CD1c-positive myeloid dendritic cell (primary cell): ENCODE measurements around the gene SELPLG.
"Not testable (repeated sequence)": the region's sequence is repeated elsewhere in the genome, so short reads cannot be mapped to it uniquely, and the experiment has no call there.

Experiments used
- DNase-seq: peaks from one replicate; pipeline ENCODE4 v3.0.0-alpha.2; 2016; ENCODE audit errors: extremely low spot score

Gene SELPLG

DNA sequence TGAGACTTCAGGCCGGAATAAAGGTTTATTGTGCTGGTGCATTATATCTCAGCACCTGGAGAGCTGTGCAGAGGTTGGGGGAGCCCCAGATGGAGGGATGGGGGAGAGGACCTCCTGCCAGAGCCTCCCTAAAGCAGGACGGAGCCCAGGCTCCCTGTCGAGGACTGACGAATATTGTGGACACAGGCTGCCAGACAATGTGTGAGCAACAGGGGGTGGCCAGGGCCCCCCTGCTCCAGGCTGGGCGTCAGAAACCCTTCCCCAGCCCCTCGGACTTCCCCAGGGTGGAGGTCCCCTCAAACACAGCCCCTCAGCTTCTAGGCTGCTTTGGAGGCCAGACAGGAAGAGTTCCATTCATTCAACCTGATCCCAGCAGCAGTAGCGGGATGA, 43.9 kb downstream of the SELPLG start:
- no peak for DNase-seq

DNA sequence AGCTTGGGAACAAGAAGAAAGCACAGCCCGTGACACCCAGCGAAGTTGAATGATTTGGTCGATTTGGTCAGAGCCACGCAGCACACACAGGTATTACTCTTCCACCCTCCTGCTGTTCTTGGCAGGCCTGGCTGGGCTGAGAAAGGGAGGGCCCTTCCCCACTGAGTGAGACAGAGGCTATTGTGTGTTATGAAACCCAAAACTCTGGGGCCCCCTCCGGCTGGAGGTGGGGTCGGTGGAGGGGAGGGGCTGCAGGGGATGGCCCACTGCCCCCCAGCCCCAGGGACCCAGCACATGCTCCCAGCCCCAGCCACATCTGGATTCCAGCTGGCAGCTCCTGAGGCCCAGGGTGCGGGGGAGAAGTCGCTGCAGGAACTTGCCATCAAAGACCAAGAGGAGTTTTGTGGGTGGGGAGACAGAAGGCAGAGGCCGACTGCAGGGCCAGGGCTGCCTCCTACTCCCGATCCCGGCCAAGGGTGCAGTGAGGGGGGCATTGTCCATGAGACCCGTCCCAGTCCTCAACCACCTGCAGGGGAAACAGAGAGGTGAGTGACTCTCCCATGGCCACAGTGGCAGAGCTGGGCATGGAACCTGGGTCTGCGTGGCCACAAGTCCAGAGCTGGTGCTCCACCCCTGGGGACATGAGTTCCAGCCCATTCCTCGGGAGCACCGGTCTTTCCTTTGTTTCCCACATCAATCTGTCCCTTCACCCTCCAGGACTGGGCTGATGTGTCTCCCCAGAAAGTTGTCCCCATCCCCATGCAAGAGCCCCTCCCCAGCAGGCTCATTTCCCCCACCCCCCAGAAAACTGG, 44.5 kb downstream of the SELPLG start:
- DNase-seq: no peak

- DNase-seq: no peak
These were observed 45.9 kb downstream of the SELPLG start for GRCh38 chr12:108587826-108588225.

DNA sequence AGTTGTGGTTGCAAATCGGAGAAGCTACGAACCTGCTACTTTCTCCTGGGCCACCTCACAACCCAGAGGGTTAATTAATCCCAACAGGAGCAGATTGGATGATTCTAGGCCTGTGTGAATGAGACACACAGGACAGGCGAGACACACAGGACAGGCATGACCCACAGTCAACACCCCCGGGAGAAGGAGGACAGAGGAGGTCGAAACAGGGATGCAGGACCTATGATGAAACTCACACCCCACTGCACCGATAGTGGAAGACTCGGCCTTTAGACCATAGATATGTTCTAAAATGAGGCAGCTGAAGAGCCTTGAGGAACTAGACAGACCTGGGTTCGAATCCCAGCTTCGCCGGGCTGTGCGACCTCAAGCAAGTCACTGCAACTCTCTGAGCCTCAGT, 47.4 kb downstream of the SELPLG start:
- no peak for DNase-seq

DNA sequence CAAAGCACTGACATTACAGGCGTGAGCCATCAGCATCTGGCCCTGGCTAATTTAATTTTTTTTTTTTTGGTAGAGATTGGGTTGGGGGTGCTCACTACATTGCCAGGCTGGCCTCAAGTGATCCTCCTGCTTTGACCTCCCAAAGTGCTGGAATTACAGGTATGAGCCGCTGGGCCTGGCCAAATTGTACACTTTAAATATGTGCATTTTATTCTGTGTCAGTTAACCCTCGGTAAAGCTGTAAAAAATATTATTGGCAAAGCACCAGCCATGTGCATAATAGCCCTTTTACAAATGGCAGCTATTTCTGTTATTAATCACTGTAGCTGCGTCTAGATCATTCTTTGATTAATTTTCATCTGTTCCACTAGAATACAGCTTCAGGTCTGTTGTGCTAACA, 47.8 kb downstream of the SELPLG start:
- DNase-seq: no peak

GRCh38 chr12:108584456-108585065, 49.1 kb downstream of the SELPLG start:
- no peak for DNase-seq

DNA sequence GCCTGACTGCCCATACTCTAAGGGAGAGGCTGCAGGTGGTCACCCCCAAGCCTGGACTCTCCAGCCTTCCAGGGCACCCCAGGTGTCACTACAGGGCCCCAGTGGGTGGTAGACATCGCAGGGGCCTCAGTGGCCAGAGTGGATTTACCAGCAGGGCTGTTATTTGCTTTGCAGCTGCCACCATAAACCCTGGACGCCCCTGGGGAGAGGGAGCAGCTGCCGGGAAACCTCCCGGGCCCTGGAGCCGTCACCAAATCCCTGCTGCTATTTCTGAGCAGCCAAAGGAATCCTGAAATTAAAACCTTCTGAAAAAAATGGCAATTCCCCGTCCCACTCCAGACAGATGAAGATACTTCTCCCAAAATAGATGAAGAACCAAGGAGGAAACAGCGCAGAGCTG, 49.7 kb downstream of the SELPLG start:
- no peak for DNase-seq

GRCh38 chr12:108582978-108583770, 50.5 kb downstream of the SELPLG start:
- no peak for DNase-seq

DNA sequence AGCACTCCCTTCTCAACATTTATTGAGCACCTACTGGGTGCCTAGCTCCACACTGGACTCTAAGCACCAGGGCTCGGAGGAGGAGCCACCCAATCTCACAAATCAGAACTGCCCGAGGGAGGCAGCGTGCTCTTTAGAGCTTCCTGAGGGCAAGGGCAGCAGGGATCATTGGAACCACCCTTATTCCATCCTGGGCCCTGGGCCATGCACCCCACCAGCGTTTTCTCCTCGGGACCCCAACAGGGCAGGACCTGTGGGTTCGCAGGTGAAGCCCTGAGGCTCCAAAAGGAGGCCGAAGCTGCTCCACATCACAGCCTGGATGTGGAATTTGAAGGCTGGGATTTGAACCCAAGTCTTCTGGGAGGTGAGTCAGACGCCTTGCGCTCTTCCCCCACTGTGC, 51.2 kb downstream of the SELPLG start:
- DNase-seq: no peak

DNA sequence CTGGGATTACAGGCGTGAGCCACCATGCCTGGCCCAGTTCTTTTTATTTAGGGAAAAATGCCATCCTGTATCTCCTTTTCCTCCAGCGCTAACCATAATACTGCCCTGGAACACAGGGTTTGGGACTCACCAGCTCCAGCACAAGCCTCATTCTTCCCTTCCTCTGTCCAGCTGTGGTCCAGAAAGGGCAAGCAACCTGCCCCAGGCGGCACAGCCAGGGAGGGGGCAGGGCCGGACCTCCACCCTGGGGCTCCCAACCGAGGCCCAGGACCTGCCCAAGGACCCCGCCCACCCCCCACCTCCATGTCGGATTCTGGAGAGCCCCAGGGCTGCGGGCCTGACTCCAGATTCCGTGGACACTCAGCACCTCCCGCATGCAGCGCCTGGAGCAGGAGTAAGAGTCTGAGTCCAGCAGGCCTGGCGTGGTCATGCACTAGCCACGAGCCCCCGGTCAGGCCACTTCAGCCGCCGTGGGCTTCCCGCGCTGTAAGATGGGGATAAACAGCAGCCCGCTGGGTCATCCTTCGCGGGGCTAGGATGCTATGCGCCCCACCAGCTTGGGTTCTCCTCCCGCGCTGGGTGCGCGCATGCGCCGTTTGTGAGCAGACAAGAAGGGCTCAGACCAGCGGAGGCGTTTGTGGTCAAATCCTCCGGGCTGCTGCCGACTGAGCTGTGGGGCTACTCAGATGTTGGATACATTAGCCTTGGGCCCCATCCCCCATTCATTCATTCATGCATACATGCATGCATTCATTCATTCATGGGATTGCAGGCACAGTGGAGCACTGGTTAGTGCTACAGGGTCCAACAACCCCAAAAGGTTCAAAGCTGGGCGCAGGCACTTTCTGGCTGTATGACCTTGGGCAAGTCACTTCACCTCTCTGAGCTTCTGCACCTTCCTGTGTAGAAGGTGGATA, 52.1 kb downstream of the SELPLG start:
- no peak for DNase-seq

DNA sequence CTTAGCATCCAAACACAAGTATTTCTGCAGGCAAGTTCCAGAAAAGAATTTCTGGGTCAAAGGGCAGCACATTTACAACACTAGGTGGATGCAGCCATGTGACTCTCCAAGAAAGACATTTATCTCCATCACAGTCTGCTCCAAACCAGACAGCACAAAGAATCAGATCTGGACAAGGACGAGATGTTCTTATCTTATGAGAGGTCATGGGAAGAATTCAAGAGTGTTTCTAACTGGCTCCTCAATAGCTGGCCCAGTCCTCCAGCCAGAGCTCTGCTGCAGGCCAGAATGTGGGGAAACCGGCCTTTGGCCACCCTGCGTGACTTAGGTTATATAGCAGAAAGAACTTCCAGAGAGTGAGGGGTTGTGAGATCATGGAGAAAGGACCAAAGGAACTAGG, 53.2 kb downstream of the SELPLG start:
- no peak for DNase-seq

- no peak for DNase-seq
These were observed 54.9 kb downstream of the SELPLG start for GRCh38 chr12:108578813-108579212.

GRCh38 chr12:108578264-108578663, 55.4 kb downstream of the SELPLG start:
- no peak for DNase-seq

DNA sequence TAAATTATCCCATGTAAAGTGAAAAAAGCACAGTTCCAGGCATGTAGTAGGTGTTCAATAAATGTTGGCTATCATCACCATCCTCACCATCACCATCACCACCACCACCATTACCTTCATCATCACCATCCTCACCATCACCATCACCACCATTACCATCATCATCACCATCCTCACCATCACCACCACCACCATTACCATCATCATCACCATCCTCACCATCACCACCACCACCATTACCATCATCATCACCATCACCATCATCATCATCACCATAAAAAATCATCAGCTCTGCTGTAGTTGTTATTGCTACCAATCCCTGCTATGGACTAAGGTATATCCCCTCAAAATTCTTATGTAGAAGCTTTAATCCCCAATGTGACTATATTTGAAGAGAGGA, 56.2 kb downstream of the SELPLG start:
- DNase-seq: no peak

- DNase-seq: no peak
These were observed 56.9 kb downstream of the SELPLG start for GRCh38 chr12:108576660-108577234.

- DNase-seq: no peak
These were observed 58.3 kb downstream of the SELPLG start for GRCh38 chr12:108575199-108575912.

- DNase-seq: not testable (repeated sequence)
These were observed 59.4 kb downstream of the SELPLG start for GRCh38 chr12:108574276-108574675.

- no peak for DNase-seq
These were observed 60.4 kb downstream of the SELPLG start for GRCh38 chr12:108573317-108573716.

GRCh38 chr12:108572166-108572790, 61.4 kb downstream of the SELPLG start:
- DNase-seq: no peak
